GM13976 (cell line): ENCODE results near the gene TTC27.

Source experiments
- DNase-seq: peaks from one replicate; pipeline ENCODE4 v3.0.0; 2012; ENCODE audit warnings: low spot score
- in situ Hi-C: fragments of 300-500 bp; cut with MboI; formaldehyde crosslinking; loops from one replicate; pipeline ENCODE4 v1.12.0; 2022; ENCODE audit warnings: low sequenced_read_pairs, mixed read lengths, inconsistent platforms; ENCODE audit not compliant: unreplicated experiment
- TF ChIP-seq, protein P1 (sequence below): IDR thresholded peaks from 2 replicates; pipeline ENCODE4 v1.5.1; 2012; ENCODE audit warnings: borderline replicate concordance, mild to moderate bottlenecking; ENCODE audit not compliant: insufficient read depth; ENCODE audit errors: extremely low read depth, missing control alignments, control extremely low read depth

TTC27 gene

DNA sequence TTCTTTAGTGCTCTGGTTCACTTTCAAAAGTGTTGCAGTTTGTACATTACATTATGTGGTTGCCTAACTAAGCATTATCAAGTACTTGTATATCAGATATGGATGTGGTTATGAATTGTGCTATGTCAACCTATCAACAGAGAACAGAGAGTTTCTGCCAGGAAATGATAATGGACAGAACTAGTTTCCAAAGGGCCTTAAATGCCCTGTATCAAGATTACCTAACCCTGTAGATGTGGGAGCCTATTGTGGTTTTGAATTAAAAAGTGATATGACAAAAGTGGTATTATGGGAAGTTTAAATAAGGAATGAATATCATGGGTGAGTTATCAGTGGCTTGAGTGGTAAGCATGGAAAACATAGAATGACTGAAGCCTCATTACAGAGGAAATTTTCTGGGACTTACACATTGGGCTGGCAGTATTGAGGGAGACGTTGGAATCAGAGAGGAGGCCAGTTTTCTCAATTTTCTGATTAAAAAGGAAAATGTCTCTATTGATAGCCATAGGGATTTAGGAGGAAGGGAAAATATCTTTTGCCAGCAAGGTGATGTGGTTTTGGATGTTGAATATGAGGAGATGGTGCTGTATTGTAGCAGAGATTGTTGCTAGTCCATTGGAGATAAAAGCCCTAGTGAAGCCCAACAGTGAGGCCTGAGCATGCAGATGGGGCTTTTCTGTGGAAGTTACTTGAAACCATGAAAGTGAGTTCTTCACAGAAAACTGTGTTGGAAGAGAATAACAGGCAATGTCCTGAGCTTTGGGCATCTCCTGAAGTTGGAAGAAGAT is 140.7 kb downstream of the TTC27 start:
- DNase-seq: no peak
- TF ChIP-seq, protein P1, sequence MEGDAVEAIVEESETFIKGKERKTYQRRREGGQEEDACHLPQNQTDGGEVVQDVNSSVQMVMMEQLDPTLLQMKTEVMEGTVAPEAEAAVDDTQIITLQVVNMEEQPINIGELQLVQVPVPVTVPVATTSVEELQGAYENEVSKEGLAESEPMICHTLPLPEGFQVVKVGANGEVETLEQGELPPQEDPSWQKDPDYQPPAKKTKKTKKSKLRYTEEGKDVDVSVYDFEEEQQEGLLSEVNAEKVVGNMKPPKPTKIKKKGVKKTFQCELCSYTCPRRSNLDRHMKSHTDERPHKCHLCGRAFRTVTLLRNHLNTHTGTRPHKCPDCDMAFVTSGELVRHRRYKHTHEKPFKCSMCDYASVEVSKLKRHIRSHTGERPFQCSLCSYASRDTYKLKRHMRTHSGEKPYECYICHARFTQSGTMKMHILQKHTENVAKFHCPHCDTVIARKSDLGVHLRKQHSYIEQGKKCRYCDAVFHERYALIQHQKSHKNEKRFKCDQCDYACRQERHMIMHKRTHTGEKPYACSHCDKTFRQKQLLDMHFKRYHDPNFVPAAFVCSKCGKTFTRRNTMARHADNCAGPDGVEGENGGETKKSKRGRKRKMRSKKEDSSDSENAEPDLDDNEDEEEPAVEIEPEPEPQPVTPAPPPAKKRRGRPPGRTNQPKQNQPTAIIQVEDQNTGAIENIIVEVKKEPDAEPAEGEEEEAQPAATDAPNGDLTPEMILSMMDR: no peak
- in situ Hi-C loops: loop anchor here (25.0 kb wide), 1 partner anchor 819 kb away; the partner anchor contains the start of gene FAM98A

DNA sequence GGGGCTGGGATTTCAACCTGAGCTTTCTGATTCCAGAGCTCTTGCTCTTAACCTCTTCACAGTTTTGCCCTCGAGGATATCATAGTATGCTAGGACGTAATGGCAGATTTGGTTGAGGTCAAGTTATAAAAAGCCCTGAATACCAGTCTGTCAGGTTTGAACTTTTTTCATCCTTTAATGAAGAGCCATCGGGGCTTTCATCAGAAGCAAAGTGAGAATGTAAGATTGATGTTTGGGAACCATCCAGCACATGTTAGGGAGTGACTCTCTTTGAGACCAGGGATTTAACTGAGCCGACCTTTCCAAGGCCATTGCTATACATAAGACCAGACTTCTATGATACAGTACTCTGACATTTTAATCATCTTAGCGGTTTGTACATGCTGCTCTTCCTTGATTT is 142.5 kb downstream of the TTC27 start:
- TF ChIP-seq, protein P1: no peak
- no peak for DNase-seq
- in situ Hi-C loops: loop anchor here (10.0 to 25.0 kb wide), 2 partner anchors 604 to 817 kb away; partner anchors contain the start of gene FAM98A

DNA sequence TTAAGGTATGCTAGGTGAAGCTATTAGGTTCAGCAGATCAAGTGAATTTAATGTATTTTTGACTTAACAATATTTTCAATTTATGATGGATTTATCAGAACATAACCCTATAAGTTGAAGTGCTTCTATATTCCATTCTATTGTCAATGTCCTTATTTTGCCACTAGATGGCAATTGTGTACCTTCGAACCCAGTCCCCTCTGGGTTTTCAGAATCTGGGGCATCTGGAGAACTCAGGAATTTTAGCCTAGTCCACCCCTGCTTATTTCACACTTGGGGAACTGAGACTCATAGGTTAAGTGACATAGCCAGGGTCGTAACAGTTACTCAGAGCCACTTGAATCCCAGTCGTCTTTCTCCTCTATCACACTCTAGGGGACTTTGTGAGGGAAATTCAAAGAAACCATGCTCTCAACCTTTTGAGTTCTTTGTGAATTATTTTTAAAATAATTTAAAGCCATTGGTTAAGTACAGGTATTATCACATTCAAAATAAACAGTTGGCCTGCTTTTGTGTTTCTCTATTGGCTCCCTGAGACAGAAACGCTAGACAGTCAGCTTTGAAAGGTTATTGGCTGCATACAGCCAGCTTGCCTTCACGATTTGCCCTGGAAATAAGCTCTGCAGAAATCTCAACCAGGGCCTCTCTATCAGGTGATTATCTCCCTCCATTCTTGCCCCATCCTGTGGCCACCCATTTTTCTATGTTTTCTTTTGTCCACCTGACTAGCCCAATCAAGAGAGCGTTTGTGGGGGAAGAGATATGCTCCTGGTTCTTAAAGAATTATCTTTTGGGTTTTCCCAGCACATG is 145.0 kb downstream of the TTC27 start:
- peak; percentile 42 for DNase-seq
- TF ChIP-seq, protein P1: peak; percentile 13
- in situ Hi-C loops: loop anchor here (10.0 to 25.0 kb wide), 2 partner anchors 602 to 814 kb away; partner anchors contain the start of gene FAM98A

DNA sequence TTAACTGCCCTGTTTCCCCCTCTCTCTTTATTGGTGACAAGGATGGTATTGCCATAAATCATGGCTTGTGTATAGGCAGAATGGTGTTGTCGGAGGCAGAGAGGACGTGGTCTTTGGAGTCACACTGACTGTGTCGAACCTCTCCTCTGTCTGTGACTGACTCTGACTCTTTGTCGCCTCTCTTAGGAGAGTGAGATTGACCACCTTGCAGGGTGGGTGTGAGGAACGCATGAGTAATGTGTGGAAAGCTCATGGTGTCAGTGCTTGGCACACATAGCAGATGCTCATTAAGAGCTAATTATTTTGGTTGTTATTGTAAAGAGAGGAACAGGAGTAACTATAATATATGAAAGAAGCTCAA is 145.6 kb downstream of the TTC27 start:
- TF ChIP-seq, protein P1: no peak
- DNase-seq: no peak
- in situ Hi-C loops: loop anchor here (10.0 to 25.0 kb wide), 2 partner anchors 601 to 814 kb away; partner anchors contain the start of gene FAM98A

DNA sequence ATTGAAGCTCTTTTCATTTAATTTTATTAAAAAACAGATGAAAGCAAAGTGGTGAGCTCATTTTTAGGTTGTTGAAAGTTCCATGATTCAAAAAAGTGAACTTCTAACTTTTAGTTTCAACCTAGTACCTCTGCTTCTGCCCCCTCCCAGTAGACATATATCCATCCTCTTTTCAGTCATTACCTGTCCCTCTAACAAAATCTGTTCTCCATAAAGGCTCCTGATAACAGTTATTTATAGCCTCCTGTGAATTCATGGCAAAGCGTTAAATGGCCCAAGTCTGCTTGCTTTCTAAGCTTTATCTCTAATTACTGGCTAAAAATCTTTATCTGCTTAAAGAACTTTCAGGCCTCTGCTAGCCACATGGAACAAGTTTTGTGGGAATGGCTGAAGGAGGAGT is 148.1 kb downstream of the TTC27 start:
- TF ChIP-seq, protein P1: no peak
- no peak for DNase-seq
- in situ Hi-C loops: loop anchor here (10.0 kb wide), 1 partner anchor 599 kb away; no protein-coding TSS in a partner anchor

DNA sequence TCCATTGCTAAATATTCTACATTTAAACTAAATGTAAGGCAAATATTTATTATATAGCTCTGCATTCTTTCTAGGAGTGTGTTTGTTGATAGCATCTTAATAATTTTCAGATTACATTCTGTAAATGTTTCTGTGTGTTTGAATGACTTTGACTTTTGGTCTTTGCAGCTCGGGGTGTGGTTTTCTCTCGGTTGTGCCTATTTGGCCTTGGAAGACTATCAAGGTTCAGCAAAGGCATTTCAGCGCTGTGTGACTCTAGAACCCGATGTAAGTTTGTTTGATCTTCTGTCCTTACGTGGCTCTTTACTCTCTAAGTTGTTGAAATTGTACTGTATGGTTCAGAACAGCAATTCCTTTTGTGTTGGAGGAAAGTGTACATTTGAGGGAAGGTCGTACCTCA is 149.9 kb downstream of the TTC27 start:
- in situ Hi-C loops: loop anchor here (10.0 kb wide), 1 partner anchor 597 kb away; no protein-coding TSS in a partner anchor

More for the DNA sequence above, 149.9 kb downstream of the TTC27 start:
- no peak for DNase-seq
- TF ChIP-seq, protein P1: no peak
